Measurements from ENCODE around the gene CBLN3.

The CBLN3 gene

GRCh38 chr14:24426912-24427536 lies 2.4 kb downstream of the CBLN3 start:
- DNase-seq = no peak

- DNase-seq = no peak
These were observed 3.1 kb downstream of the CBLN3 start for GRCh38 chr14:24426150-24426911.

DNA sequence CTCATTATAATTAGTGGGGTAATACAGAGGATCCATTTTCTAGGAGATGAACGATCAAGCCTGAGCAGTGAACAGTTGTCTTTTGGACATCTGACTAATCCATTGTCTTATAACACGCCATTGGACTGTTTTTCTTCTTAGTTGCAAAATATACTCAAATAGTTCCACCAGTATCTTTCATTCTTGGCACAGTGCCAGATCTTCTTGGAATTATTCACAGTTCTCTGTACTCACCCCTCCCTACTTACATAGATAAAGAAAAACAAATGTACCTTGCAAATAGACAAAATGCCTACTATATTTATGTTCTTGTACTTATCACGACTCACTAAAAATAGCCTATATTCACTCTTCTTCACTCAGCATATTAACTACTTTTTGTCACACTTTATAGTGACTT lies 3.8 kb downstream of the CBLN3 start:
- DNase-seq = no peak

DNA sequence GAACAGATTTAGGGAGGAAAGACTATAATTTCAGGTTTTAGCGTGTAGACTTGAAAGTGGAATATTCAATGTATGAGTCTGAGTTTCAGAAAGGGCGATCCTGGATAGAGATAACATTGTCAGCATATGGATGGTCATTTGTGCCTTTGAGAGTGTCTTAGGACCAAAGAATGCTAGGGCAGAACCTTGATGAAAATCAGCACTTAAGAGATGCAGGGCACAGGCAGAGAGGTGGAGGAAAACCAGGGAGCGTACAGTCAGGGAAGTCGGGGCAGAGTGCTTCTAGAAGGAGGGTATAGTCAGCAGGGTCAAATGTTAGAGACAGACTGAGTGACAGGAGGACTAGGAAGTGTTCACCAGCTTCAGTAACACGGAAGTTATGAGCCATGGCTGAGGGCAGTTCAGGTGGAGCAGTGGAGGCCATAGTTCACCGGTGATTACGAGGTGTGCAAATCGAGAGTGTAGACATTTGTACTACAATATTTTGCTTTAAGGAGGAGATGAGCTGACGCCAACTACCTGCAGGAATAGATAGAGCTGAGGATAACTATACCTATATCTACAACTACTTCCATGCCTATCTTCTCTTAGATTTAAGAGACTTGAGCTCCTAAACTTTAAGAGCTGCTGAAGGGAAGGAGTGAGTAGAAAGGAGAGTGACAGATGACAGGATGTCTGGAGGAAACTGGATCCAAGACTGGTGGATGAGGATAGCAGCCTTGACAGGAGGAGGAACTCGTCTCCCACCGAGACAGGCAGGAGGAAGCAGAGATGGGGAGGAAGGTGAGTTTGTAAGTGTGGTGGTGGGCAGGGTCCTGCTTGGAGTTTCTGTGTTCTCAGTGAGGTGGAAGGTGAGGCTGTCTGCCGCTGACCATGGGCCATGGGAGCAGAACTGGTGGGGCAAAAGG lies 6.5 kb downstream of the CBLN3 start:
- DNase-seq = no peak

DNA sequence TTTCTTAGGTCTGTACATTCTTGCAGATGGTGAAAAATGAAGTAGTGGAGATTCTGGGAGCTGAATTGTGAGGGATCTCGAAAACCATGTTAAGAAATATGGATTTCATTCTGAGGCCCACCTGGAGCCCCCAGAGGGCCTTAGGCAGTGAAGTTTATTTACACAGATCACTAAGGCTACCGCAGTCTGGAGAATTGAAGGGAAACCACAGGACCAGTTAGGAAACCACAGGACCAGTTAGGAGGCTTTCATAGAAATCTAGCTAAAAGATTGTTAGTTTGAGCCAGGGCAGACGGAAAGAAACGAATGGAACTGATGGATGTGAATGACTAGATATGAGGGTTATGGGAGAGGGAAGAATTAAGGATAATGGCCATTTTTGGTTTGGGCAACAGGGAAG lies 7.2 kb downstream of the CBLN3 start:
- DNase-seq = no peak

DNA sequence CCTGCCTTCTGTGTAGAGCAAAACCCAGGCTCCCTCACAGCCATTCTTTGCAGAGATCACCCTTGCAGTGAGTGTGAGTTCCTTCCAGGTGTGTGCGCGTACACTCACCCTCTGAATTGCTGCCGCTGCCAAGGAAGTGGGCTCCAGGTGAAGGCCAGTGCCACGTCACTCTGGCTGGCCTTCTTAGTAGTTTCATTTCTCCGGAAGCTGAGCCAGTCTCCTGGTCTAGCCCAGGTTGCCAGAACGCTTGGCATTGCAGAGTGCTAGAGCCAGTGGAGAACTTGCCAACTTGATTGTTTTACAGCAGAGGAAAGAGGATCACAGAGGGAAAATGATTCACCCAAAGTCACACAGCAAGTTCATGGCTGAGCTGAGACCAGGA lies 11.0 kb downstream of the CBLN3 start:
- DNase-seq = no peak

GRCh38 chr14:24417832-24418491 lies 11.5 kb downstream of the CBLN3 start:
- DNase-seq = no peak

DNA sequence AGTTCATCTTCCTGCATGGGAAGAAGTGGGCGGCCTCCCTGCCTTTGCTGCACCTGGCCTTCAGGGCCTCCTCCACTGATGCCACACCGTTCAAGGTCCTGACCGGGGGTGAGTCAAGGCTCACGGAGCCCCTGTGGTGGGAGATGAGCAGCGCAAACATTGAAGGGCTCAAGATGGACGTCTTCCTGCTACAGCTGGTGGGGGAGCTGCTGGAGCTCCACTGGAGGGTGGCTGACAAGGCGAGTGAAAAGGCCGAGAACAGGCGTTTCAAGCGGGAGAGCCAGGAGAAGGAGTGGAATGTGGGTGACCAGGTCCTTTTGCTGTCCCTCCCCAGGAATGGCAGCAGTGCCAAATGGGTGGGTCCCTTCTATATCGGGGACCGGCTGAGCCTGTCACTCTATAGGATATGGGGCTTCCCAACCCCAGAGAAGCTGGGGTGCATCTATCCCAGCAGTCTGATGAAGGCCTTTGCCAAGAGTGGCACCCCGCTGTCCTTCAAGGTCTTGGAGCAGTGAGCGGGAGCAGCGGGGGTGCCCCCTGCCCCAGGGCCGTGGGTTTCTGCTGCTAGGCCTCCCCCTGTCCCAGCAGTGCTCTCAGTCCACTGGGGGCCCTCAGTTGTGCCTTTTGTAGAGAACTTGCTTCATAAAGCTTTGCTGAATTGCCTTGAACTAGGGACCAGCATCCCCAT lies 12.4 kb downstream of the CBLN3 start:
- no peak for DNase-seq

DNA sequence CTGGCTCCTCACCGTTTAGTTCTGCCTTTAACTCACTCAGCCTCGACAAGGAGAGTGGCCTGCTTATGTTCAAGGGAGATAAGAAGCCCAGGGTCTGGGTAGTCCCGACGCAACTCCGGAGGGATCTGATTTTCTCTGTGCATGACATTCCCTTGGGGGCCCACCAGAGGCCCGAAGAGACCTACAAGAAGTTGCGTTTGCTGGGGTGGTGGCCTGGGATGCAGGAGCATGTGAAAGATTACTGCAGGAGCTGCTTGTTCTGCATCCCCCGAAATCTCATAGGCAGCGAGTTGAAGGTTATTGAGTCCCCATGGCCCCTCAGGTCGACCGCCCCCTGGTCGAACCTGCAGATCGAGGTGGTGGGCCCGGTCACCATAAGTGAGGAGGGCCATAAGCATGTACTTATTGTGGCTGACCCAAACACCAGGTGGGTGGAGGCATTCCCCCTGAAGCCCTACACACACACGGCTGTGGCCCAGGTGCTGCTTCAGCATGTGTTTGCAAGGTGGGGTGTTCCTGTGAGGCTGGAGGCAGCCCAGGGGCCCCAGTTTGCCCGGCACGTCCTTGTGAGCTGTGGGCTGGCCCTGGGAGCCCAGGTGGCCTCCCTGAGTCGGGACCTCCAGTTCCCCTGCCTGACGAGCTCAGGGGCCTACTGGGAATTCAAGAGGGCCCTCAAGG lies 13.1 kb downstream of the CBLN3 start:
- DNase-seq = no peak

DNA sequence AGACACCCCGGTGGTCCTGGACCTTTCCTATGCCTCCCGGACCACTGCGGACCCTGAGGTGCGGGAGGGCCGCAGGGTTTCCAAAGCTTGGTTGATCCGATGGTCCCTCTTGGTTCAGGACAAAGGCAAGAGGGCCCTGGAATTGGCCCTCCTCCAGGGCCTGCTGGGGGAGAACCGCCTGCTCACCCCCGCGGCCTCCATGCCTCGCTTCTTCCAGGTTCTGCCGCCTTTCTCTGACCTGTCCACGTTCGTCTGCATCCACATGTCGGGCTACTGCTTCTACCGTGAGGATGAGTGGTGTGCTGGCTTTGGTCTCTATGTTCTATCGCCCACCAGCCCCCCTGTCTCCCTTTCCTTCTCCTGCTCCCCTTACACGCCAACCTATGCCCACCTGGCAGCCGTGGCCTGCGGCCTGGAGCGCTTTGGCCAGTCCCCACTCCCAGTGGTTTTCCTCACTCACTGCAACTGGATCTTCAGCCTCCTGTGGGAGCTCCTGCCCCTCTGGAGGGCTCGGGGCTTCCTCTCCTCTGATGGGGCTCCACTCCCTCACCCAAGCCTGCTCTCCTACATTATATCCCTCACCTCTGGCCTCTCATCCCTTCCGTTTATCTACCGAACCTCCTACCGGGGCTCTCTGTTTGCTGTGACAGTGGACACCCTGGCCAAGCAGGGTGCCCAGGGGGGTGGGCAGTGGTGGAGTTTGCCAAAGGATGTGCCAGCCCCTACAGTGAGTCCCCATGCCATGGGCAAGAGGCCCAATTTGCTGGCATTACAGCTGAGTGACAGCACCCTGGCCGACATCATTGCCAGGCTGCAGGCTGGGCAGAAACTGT lies 13.8 kb downstream of the CBLN3 start:
- DNase-seq = no peak

DNA sequence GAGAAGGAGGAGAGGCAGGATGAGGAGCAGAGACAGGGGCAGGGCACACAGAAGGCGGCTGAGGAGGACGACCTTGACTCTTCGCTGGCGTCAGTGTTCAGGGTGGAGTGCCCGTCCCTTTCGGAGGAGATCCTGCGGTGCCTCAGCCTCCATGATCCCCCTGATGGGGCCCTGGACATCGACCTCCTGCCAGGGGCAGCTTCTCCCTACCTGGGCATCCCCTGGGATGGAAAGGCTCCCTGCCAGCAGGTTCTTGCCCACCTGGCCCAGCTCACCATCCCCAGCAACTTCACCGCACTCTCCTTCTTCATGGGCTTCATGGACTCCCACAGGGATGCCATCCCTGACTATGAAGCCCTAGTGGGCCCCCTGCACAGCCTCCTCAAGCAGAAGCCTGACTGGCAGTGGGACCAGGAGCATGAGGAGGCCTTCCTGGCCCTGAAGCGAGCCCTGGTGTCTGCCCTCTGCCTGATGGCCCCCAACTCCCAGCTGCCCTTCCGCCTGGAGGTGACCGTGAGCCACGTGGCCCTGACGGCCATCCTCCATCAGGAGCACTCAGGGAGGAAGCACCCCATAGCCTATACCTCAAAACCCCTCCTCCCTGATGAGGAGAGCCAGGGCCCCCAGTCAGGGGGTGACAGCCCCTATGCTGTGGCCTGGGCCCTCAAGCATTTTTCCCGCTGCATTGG lies 14.6 kb downstream of the CBLN3 start:
- no peak for DNase-seq

GRCh38 chr14:24414077-24414476 lies 15.4 kb downstream of the CBLN3 start:
- DNase-seq = no peak

DNA sequence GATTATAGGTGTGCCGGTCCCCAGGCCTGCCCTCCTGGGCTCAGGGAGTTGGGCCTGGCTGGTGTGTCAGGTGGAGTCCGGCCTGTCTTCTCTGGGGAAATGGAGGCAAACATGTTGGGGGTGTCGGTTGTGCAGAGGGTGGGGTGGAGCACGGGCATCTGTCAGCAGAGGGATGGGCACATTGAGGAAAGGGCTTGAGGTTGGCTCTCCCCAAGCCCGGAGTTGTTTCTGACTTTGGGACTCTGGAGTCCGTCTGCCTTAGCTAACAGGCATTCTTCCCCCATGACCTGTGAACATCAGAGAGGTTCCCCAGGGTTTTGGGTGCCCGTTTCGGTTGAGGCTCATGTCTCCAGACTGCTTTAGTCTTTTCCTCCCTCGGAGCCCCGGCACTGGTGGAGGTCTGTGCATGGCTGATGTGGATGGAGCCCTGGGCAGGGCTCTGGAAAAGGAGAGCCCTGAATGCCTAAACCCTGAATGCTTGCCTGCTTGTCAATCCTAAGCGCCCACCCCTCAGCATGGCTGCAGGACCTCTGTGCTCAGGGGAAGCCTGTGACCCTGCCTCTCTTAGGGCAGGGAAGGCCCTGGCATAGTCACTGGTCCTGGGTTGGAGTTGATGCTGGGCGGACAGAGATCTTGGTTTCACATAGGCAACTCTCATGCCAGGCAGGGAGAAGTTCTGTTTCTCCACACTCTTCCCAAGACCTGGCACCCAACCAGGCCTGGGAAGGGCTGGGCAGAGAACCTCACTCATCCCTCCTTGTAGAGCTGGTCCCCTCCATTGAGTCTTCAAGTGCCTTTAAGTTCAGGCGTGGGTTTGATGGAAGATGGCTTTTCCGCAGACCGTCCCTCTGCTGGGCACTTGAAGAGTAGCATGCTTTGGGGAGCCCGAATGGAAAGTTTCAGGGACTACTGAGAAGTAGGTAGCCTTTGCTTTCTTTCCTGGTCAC lies 17.8 kb downstream of the CBLN3 start:
- DNase-seq = peak in 1 of 56 donors; percentile 17

- no peak for DNase-seq
These were observed 19.5 kb downstream of the CBLN3 start for GRCh38 chr14:24409956-24410355.

- DNase-seq = no peak
These were observed 20.3 kb downstream of the CBLN3 start for GRCh38 chr14:24409192-24409591.

GRCh38 chr14:24408764-24409163 lies 20.7 kb downstream of the CBLN3 start:
- DNase-seq = peak in 3 of 56 donors; percentile 20 to 30 (median 27)

DNA sequence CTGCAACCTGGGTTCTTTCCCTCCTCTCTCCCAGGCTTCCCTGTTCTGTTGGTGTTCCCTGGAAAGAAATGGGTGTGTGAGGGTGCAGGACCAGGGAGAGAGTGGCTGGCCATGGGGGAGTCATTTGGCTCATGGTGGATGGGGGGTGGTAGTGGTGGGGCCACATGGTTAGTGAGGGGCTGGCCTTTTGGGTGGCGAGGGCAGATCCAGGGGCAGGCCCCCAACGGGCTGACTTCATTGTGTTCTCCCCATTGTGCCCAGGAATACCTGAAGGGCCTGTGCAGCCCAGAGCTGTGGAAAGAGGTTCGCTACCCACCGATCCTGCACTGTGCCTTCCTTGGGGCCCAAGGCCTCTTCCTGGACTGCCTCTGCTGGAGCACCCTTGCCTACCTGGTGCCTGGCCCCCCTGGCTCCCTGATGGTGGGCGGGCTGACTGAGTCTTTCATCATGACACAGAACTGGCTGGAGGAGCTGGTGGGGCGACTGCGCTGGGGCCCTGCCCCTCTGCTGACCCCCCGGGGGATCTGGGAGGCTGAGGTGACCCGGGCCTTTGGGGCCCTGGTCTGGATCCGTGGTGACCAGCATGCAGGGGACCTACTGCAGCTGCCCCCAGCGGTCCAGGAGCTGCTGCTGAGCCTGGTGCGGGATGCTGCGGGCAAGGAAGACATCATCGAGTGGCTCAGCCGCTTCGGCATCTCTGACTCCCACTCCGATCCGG lies 21.7 kb downstream of the CBLN3 start:
- DNase-seq = no peak
